CD4-positive, CD25-positive, alpha-beta regulatory T cell (primary cell): ENCODE results near the gene ENPP5. TPM values are rescaled to one million over a fixed set of nuclear protein-coding genes. Genes with fewer than 3 reads are reported as not detected.

Experiments used
- ATAC-seq, 2 donors: fragments of 150-1000 bp; cut with Tn5 transposase; one replicate each; pipeline ENCODE4 v1.10.0; 2021; ENCODE audit warnings: low read depth in 2 of 2, moderate number of reproducible peaks in 2 of 2, moderate library complexity in 1 of 2
- DNase-seq, 3 donors: peaks; one replicate each; pipeline versions ENCODE4 v3.0.0 to v3.0.0-alpha.2; 2012 to 2022; ENCODE audit warnings: mixed read lengths in 1 of 3
- H3K27ac ChIP-seq: one replicate; pipeline ENCODE4 v1.7.0; 2013; ENCODE audit warnings: mild to moderate bottlenecking, low read length; ENCODE audit not compliant: insufficient read depth, poor library complexity, severe bottlenecking
- H3K27me3 ChIP-seq: one replicate; pipeline ENCODE4 v1.7.0; 2013; ENCODE audit warnings: low read length; ENCODE audit not compliant: control insufficient read depth, insufficient read depth
- H3K36me3 ChIP-seq: one replicate; pipeline ENCODE4 v1.7.0; 2013; ENCODE audit warnings: mild to moderate bottlenecking, low read length, moderate library complexity; ENCODE audit not compliant: control insufficient read depth, insufficient read depth
- H3K4me1 ChIP-seq: 2 replicates; pipeline ENCODE4 v1.7.0; 2013; ENCODE audit warnings: mild to moderate bottlenecking, low read length; ENCODE audit not compliant: insufficient read depth, control insufficient read depth, poor library complexity, severe bottlenecking
- H3K4me3 ChIP-seq: one replicate; pipeline ENCODE4 v1.7.0; 2013; ENCODE audit warnings: low read depth, mild to moderate bottlenecking, low read length, moderate library complexity
- H3K9me3 ChIP-seq, 2 experiments: 1 replicate in 1 of 2; 2 replicates in 1 of 2; pipeline ENCODE4 v1.7.0; 2013; ENCODE audit warnings: low read length in 2 of 2, mild to moderate bottlenecking in 1 of 2, moderate library complexity in 1 of 2; ENCODE audit not compliant: control insufficient read depth in 2 of 2
- H3K27ac Mint-ChIP-seq, 3 donors: one replicate each; pipeline ENCODE4 v1.8.0; 2020 to 2022; ENCODE audit warnings: mild to moderate bottlenecking in 3 of 3, mixed read lengths in 3 of 3, moderate library complexity in 2 of 3
- H3K27me3 Mint-ChIP-seq: one replicate; pipeline ENCODE4 v1.8.0; 2022; ENCODE audit warnings: mild to moderate bottlenecking, mixed read lengths
- H3K36me3 Mint-ChIP-seq: one replicate; pipeline ENCODE4 v1.8.0; 2020; ENCODE audit warnings: mixed read lengths
- H3K4me1 Mint-ChIP-seq, 4 donors: one replicate each; pipeline ENCODE4 v1.8.0; 2020 to 2022; ENCODE audit warnings: mixed read lengths in 4 of 4, mild to moderate bottlenecking in 1 of 4
- H3K4me3 Mint-ChIP-seq, 4 donors: one replicate each; pipeline ENCODE4 v1.8.0; 2020 to 2022; ENCODE audit warnings: mild to moderate bottlenecking in 4 of 4, mixed read lengths in 4 of 4, moderate library complexity in 3 of 4
- H3K9me3 Mint-ChIP-seq, 7 donors: one replicate each; pipeline ENCODE4 v1.8.0; 2020 to 2022; ENCODE audit warnings: mixed read lengths in 7 of 7, mild to moderate bottlenecking in 3 of 7, moderate library complexity in 2 of 7
- polyA plus RNA-seq, 4 donors: library from polyadenylated mRNA; unstranded; fragments of 300-500 nt; fragmentation: Illumina TruSeq; gene quantifications; one replicate each; pipeline ENCODE4 v1.2.3, GENCODE V29; 2021
- total RNA-seq: library from RNA; stranded (reverse); gene quantifications from one replicate; pipeline ENCODE4 v1.2.3, GENCODE V29; 2022

The ENPP5 gene
- total RNA-seq (not detected), polyA plus RNA-seq (under 1 TPM in 2 of 4 donors, not detected in 2; 0.14 to 0.20 TPM)

GRCh38 chr6:46170357-46171289, at the start of gene ENPP5:
Gene ENPP5, minus strand, starts transcription at chr6:46170980. Its CDS starts 2,718 bp downstream, at chr6:46168262.
- H3K4me1 ChIP-seq: peaks cover 8% of the 10 kb centered on the region
- Mint-ChIP-seq H3K4me1 (peaks cover 5 to 13% (median 8%) of the 10 kb centered on the region in 4 donors), H3K9me3 (no peaks in the 10 kb centered on the region), H3K27ac (no peak within 1 kb of the TSS), H3K27me3 (peaks cover 44% of the 10 kb centered on the region), H3K4me3 (peak within 1 kb of the TSS in 3 of 4 donors; percentile 26 to 72 (median 69)), H3K36me3 (no peaks in the 10 kb centered on the region)
- H3K9me3 ChIP-seq: no peaks in the 10 kb centered on the region
- no peak within 1 kb of the TSS for H3K27ac ChIP-seq
- no peaks in the 10 kb centered on the region for H3K36me3 ChIP-seq
- H3K27me3 ChIP-seq: peaks cover 21% of the 10 kb centered on the region
- ATAC-seq (peak; percentile 53 to 66), DNase-seq (peak; percentile 19 to 31 (median 24))
- H3K4me3 ChIP-seq: peak within 1 kb of the TSS; percentile 16

- Histone ChIP-seq H3K4me1 (no peaks in the 10 kb centered on the region), H3K27ac (no peak overlapping the region), H3K36me3 (no peaks in the 10 kb centered on the region), H3K27me3 (no peaks in the 10 kb centered on the region), H3K4me3 (no peak overlapping the region), H3K9me3 (no peaks in the 10 kb centered on the region)
- ATAC-seq (no peak), DNase-seq (no peak)
- Mint-ChIP-seq H3K4me1 (no peaks in the 10 kb centered on the region), H3K9me3 (peaks cover 0 to 3% (median 0%) of the 10 kb centered on the region in 7 donors), H3K4me3 (no peak overlapping the region), H3K36me3 (no peaks in the 10 kb centered on the region), H3K27me3 (peaks cover 8% of the 10 kb centered on the region), H3K27ac (no peak overlapping the region)
Observed at GRCh38 chr6:46219661-46220060, 48.9 kb upstream of the ENPP5 start.

GRCh38 chr6:46218457-46218856, 47.7 kb upstream of the ENPP5 start:
- H3K27me3 Mint-ChIP-seq: peaks cover 8% of the 10 kb centered on the region
- DNase-seq: no peak
- no peaks in the 10 kb centered on the region for H3K4me1 Mint-ChIP-seq
- Histone ChIP-seq H3K4me3 (no peak overlapping the region), H3K27me3 (no peaks in the 10 kb centered on the region), H3K27ac (no peak overlapping the region), H3K36me3 (no peaks in the 10 kb centered on the region), H3K9me3 (no peaks in the 10 kb centered on the region), H3K4me1 (no peaks in the 10 kb centered on the region)
- H3K4me3 Mint-ChIP-seq: no peak overlapping the region
- no peak overlapping the region for H3K27ac Mint-ChIP-seq
- no peak for ATAC-seq
- no peaks in the 10 kb centered on the region for H3K36me3 Mint-ChIP-seq
- H3K9me3 Mint-ChIP-seq: peaks cover 0 to under 1% (median 0%) of the 10 kb centered on the region in 7 donors

- Histone ChIP-seq H3K27ac (no peak overlapping the region), H3K27me3 (no peaks in the 10 kb centered on the region), H3K9me3 (no peaks in the 10 kb centered on the region), H3K36me3 (no peaks in the 10 kb centered on the region), H3K4me1 (no peaks in the 10 kb centered on the region), H3K4me3 (no peak overlapping the region)
- DNase-seq: no peak
- H3K36me3 Mint-ChIP-seq: no peaks in the 10 kb centered on the region
- H3K27me3 Mint-ChIP-seq: peaks cover 8% of the 10 kb centered on the region
- H3K27ac Mint-ChIP-seq: no peak overlapping the region
- H3K4me1 Mint-ChIP-seq: no peaks in the 10 kb centered on the region
- H3K4me3 Mint-ChIP-seq: no peak overlapping the region
- H3K9me3 Mint-ChIP-seq: peaks cover 0 to 2% (median 0%) of the 10 kb centered on the region in 7 donors
- ATAC-seq: peak; percentile 18 to 34
Observed at GRCh38 chr6:46217671-46218131, 46.9 kb upstream of the ENPP5 start.

GRCh38 chr6:46216879-46217278, 46.1 kb upstream of the ENPP5 start:
- no peaks in the 10 kb centered on the region for H3K9me3 ChIP-seq
- Mint-ChIP-seq H3K4me3 (no peak overlapping the region), H3K27me3 (peaks cover 8% of the 10 kb centered on the region), H3K4me1 (no peaks in the 10 kb centered on the region), H3K27ac (no peak overlapping the region), H3K9me3 (peaks cover 0 to 2% (median 0%) of the 10 kb centered on the region in 7 donors), H3K36me3 (no peaks in the 10 kb centered on the region)
- H3K4me3 ChIP-seq: no peak overlapping the region
- H3K27ac ChIP-seq: no peak overlapping the region
- no peaks in the 10 kb centered on the region for H3K4me1 ChIP-seq
- no peaks in the 10 kb centered on the region for H3K36me3 ChIP-seq
- no peaks in the 10 kb centered on the region for H3K27me3 ChIP-seq
- DNase-seq (no peak), ATAC-seq (no peak)

GRCh38 chr6:46215777-46216176, 45.0 kb upstream of the ENPP5 start:
- peaks cover 8% of the 10 kb centered on the region for H3K27me3 Mint-ChIP-seq
- Histone ChIP-seq H3K4me3 (no peak overlapping the region), H3K27ac (no peak overlapping the region), H3K36me3 (no peaks in the 10 kb centered on the region), H3K9me3 (no peaks in the 10 kb centered on the region), H3K27me3 (no peaks in the 10 kb centered on the region), H3K4me1 (no peaks in the 10 kb centered on the region)
- no peaks in the 10 kb centered on the region for H3K4me1 Mint-ChIP-seq
- DNase-seq: no peak
- H3K27ac Mint-ChIP-seq: no peak overlapping the region
- peaks cover 0 to 2% (median 1%) of the 10 kb centered on the region in 7 donors for H3K9me3 Mint-ChIP-seq
- no peak overlapping the region for H3K4me3 Mint-ChIP-seq
- ATAC-seq: no peak
- no peaks in the 10 kb centered on the region for H3K36me3 Mint-ChIP-seq

GRCh38 chr6:46215213-46215612, 44.4 kb upstream of the ENPP5 start:
- peaks cover 4% of the 10 kb centered on the region for H3K27me3 Mint-ChIP-seq
- H3K4me3 ChIP-seq: no peak overlapping the region
- no peaks in the 10 kb centered on the region for H3K4me1 ChIP-seq
- ATAC-seq (no peak), DNase-seq (no peak)
- no peaks in the 10 kb centered on the region for H3K36me3 ChIP-seq
- no peaks in the 10 kb centered on the region for H3K9me3 ChIP-seq
- H3K4me3 Mint-ChIP-seq: no peak overlapping the region
- H3K27me3 ChIP-seq: no peaks in the 10 kb centered on the region
- H3K4me1 Mint-ChIP-seq: no peaks in the 10 kb centered on the region
- no peak overlapping the region for H3K27ac Mint-ChIP-seq
- peaks cover 0 to 2% (median 1%) of the 10 kb centered on the region in 7 donors for H3K9me3 Mint-ChIP-seq
- no peaks in the 10 kb centered on the region for H3K36me3 Mint-ChIP-seq
- H3K27ac ChIP-seq: no peak overlapping the region
